IMR-90 (cell line): Measurements from ENCODE around the gene COX14. TPM values are rescaled to one million over a fixed set of nuclear protein-coding genes. Genes with fewer than 3 reads are reported as not detected.

Experiments used
- ATAC-seq: fragments of 200-7000 bp; cut with Tn5 transposase; 2 replicates; pipeline ENCODE4 v1.9.1; 2020; ENCODE audit warnings: low read depth, mild to moderate bottlenecking, moderate library complexity
- BruUV-seq: library from RNA; stranded (reverse); fragments of 400-500 nt; replicated peaks from 2 replicates; lab custom pipeline; 2021; lab: Mats Ljungman, UMichigan
- CTCF ChIA-PET: fragments of 300-600 bp; formaldehyde crosslinking; extraction: SDS; loops from one replicate; lab custom pipeline; 2021; ENCODE audit warnings: antibody characterized with exemption; lab: Yijun Ruan, JAX
- POLR2A ChIA-PET: fragments of 300-600 bp; sonication (Branson Sonifier 250); formaldehyde crosslinking; loops from one replicate; lab custom pipeline; 2022; ENCODE audit warnings: antibody characterized with exemption; ENCODE audit not compliant: unreplicated experiment; lab: Charles Lee
- DNase-seq: peaks from one replicate; pipeline ENCODE4 v3.0.0; 2013
- H2AFZ ChIP-seq: replicated peaks from 2 replicates; pipeline ENCODE3; 2013; ENCODE audit warnings: low read length, mild to moderate bottlenecking; ENCODE audit not compliant: poor library complexity
- H2AK5ac ChIP-seq: 2 replicates; pipeline ENCODE4 v1.6.1; 2013; ENCODE audit warnings: low read depth, low read length, inconsistent platforms
- H2AK9ac ChIP-seq: replicated peaks from 2 replicates; pipeline ENCODE3; 2013; ENCODE audit warnings: mild to moderate bottlenecking, low read depth, low read length, moderate library complexity; ENCODE audit not compliant: poor library complexity
- H2BK120ac ChIP-seq: 2 replicates; pipeline ENCODE4 v1.6.1; 2013; ENCODE audit warnings: low read depth, low read length, inconsistent platforms
- H2BK15ac ChIP-seq: 3 replicates; pipeline ENCODE4 v1.6.1; 2013; ENCODE audit warnings: low read depth, low read length, inconsistent platforms
- H2BK20ac ChIP-seq: 2 replicates; pipeline ENCODE4 v1.6.1; 2013; ENCODE audit warnings: low read depth, mild to moderate bottlenecking, inconsistent platforms, low read length, moderate library complexity
- H2BK5ac ChIP-seq: 2 replicates; pipeline ENCODE4 v1.6.1; 2013; ENCODE audit warnings: mild to moderate bottlenecking, low read depth, low read length, inconsistent platforms; ENCODE audit not compliant: poor library complexity, severe bottlenecking
- H3K14ac ChIP-seq: replicated peaks from 2 replicates; pipeline ENCODE4 v1.6.1; 2013; ENCODE audit warnings: low read depth, low read length, inconsistent platforms
- H3K18ac ChIP-seq: 2 replicates; pipeline ENCODE4 v1.6.1; 2013; ENCODE audit warnings: low read depth, low read length, control low read depth
- H3K23ac ChIP-seq: 2 replicates; pipeline ENCODE4 v1.6.1; 2013; ENCODE audit warnings: low read depth, low read length, inconsistent platforms
- H3K27ac ChIP-seq: 2 replicates; pipeline ENCODE4 v1.5.1; 2013; ENCODE audit warnings: mild to moderate bottlenecking, control low read depth, low read length; ENCODE audit not compliant: insufficient read depth
- H3K27me3 ChIP-seq: 2 replicates; pipeline ENCODE4 v1.6.1; 2013; ENCODE audit warnings: low read length; ENCODE audit not compliant: control insufficient read depth, insufficient read depth
- H3K36me3 ChIP-seq: 2 replicates; pipeline ENCODE4 v1.6.1; 2013; ENCODE audit warnings: low read length, mixed read lengths; ENCODE audit not compliant: control insufficient read depth, insufficient read depth
- H3K4ac ChIP-seq: 2 replicates; pipeline ENCODE4 v1.6.1; 2013; ENCODE audit warnings: low read depth, low read length, inconsistent platforms
- H3K4me1 ChIP-seq: 2 replicates; pipeline ENCODE4 v1.6.1; 2013; ENCODE audit warnings: low read length, mixed read lengths; ENCODE audit not compliant: control insufficient read depth, insufficient read depth
- H3K4me2 ChIP-seq: 2 replicates; pipeline ENCODE4 v1.6.1; 2013; ENCODE audit warnings: low read depth, mild to moderate bottlenecking, control low read depth, low read length, moderate library complexity
- H3K4me3 ChIP-seq: 2 replicates; pipeline ENCODE4 v1.5.1; 2013; ENCODE audit warnings: low read depth, mild to moderate bottlenecking, control low read depth, low read length, moderate library complexity; ENCODE audit not compliant: insufficient read depth
- H3K56ac ChIP-seq: 2 replicates; pipeline ENCODE4 v1.6.1; 2013; ENCODE audit warnings: low read length, inconsistent platforms; ENCODE audit not compliant: insufficient read depth; ENCODE audit errors: extremely low read depth
- H3K79me1 ChIP-seq, 2 experiments: 2 replicates each; pipeline ENCODE4 v1.6.1; 2013; ENCODE audit warnings: low read length in 2 of 2, inconsistent platforms in 1 of 2, low read depth in 1 of 2
- H3K9ac ChIP-seq: 2 replicates; pipeline ENCODE4 v1.6.1; 2013; ENCODE audit warnings: low read depth, low read length, control low read depth
- H3K9me1 ChIP-seq: 2 replicates; pipeline ENCODE4 v1.6.1; 2013; ENCODE audit warnings: low read length, inconsistent platforms; ENCODE audit not compliant: insufficient read depth
- H3K9me3 ChIP-seq: 2 replicates; pipeline ENCODE4 v1.6.1; 2013; ENCODE audit warnings: low read length; ENCODE audit not compliant: control insufficient read depth, insufficient read depth
- H4K20me1 ChIP-seq: 2 replicates; pipeline ENCODE4 v1.6.1; 2013; ENCODE audit warnings: low read length, inconsistent platforms; ENCODE audit not compliant: insufficient read depth
- H4K5ac ChIP-seq: 2 replicates; pipeline ENCODE4 v1.6.1; 2013; ENCODE audit warnings: mild to moderate bottlenecking, low read depth, low read length, control low read depth
- H4K8ac ChIP-seq, 2 experiments: 2 replicates each; pipeline ENCODE4 v1.6.1; 2013; ENCODE audit warnings: low read depth in 2 of 2, low read length in 2 of 2, control low read depth in 1 of 2, inconsistent platforms in 1 of 2
- H4K91ac ChIP-seq: 2 replicates; pipeline ENCODE4 v1.6.1; 2013; ENCODE audit warnings: low read depth, low read length, inconsistent platforms; ENCODE audit not compliant: insufficient read depth
- BHLHE40 ChIP-seq: fragments of 150-350 bp; IDR thresholded peaks from 2 replicates; pipeline ENCODE4 v1.6.1; 2016; ENCODE audit warnings: mild to moderate bottlenecking, low read depth, low read length
- CEBPB ChIP-seq: IDR thresholded peaks from 2 replicates; pipeline ENCODE4 v1.6.1; 2012; ENCODE audit warnings: low read depth, low read length, improper control_type of control experiment
- CTCF ChIP-seq: conservative IDR thresholded peaks from 2 replicates; pipeline ENCODE4 v1.5.1; 2012; ENCODE audit warnings: mild to moderate bottlenecking, low read depth, low read length, improper control_type of control experiment
- FOS ChIP-seq: fragments of 150-350 bp; IDR thresholded peaks from 2 replicates; pipeline ENCODE4 v1.6.1; 2016; ENCODE audit warnings: low read depth, low read length
- MAFK ChIP-seq: IDR thresholded peaks from 2 replicates; pipeline ENCODE4 v1.6.1; 2012; ENCODE audit warnings: low read depth, low read length, improper control_type of control experiment
- MAZ ChIP-seq: IDR thresholded peaks from 2 replicates; pipeline ENCODE4 v1.6.1; 2012; ENCODE audit warnings: low read depth, mild to moderate bottlenecking, low read length, improper control_type of control experiment, moderate library complexity, borderline replicate concordance
- MXI1 ChIP-seq: IDR thresholded peaks from 2 replicates; pipeline ENCODE4 v1.6.1; 2012; ENCODE audit warnings: low read depth, mild to moderate bottlenecking, low read length, moderate library complexity, borderline replicate concordance
- RFX5 ChIP-seq: IDR thresholded peaks from 2 replicates; pipeline ENCODE4 v1.8.0; 2012; ENCODE audit warnings: low read depth, mild to moderate bottlenecking, low read length, moderate library complexity
- USF2 ChIP-seq: fragments of 150-350 bp; IDR thresholded peaks from 2 replicates; pipeline ENCODE4 v1.6.1; 2017; ENCODE audit warnings: mild to moderate bottlenecking, antibody characterized with exemption, low read length, low read depth
- WGBS, 2 experiments: methylation state at CpG; one replicate each; pipeline versions ENCODE4 v1.1.5 to v1.1.7; 2013; ENCODE audit warnings: missing lambda C conversion rate in 2 of 2; ENCODE audit not compliant: insufficient read length in 1 of 2; ENCODE audit errors: extremely low coverage in 2 of 2; 5-methylcytosine and 5-hydroxymethylcytosine counted together
- dilution Hi-C: fragments of 300-500 bp; cut with HindIII; formaldehyde crosslinking; loops from one replicate; pipeline ENCODE4 v1.14.3; 2018; ENCODE audit warnings: low sequenced_read_pairs; ENCODE audit not compliant: unreplicated experiment
- in situ Hi-C: fragments of 300-500 bp; cut with MboI; formaldehyde crosslinking; loops from 3 replicates; pipeline ENCODE4 v1.14.3; 2019; ENCODE audit warnings: low sequenced_read_pairs, inconsistent platforms, mixed read lengths
- intact Hi-C: fragments of 100-400 bp; cut with micrococcal nuclease; formaldehyde crosslinking; loops from 2 replicates; pipeline ENCODE4 v1.10.0; 2022
- polyA plus RNA-seq, 3 experiments: library from polyadenylated mRNA; depleted of rRNA; stranded (reverse); fragments of >200 nt; gene quantifications; 2 replicates each; pipeline ENCODE4 v1.2.3, GENCODE V29; 2012; ENCODE audit warnings: low replicate concordance in 1 of 3
- total RNA-seq: library from RNA; depleted of rRNA; stranded (reverse); fragments of >200 nt; gene quantifications from 2 replicates; pipeline ENCODE4 v1.2.3, GENCODE V29; 2012

Gene COX14
- total and polyA plus RNA-seq, 2 of the 4 experiments (the other 2 are of a cell fraction), result 30.8 to 81.8 TPM

GRCh38 chr12:50099302-50100008 is 12.6 kb upstream of the COX14 start:
- Histone ChIP-seq H4K5ac (no peak overlapping the region), H2AK5ac (no peak overlapping the region; the same call in 1 of the 2 replicates), H3K4me2 (no peak overlapping the region), H3K9ac (no peak overlapping the region), H3K4me3 (no peak overlapping the region), H2AFZ (peak overlapping the region; percentile 46), H3K9me3 (no peaks in the 10 kb centered on the region), H3K9me1 (no peaks in the 10 kb centered on the region), H3K4me1 (no peaks in the 10 kb centered on the region), H2BK120ac (no peak overlapping the region), H3K23ac (no peak overlapping the region; the same call in 1 of the 2 replicates), H3K27me3 (no peaks in the 10 kb centered on the region; the same call in 1 of the 2 replicates), H4K8ac (no peak overlapping the region), H3K79me1 (peaks cover 4 to 30% of the 10 kb centered on the region in 2 experiments; a peak in 3 of 4 replicates), H3K56ac (no peak overlapping the region), H4K91ac (no peak overlapping the region), H4K20me1 (peaks cover 5% of the 10 kb centered on the region; the same call in 1 of the 2 replicates), H2BK5ac (no peak overlapping the region), H3K18ac (no peak overlapping the region), H3K27ac (no peak overlapping the region), H2AK9ac (peak overlapping the region; percentile 87), H3K36me3 (peaks cover 54% of the 10 kb centered on the region), H3K4ac (no peak overlapping the region), H2BK20ac (no peak overlapping the region), H3K14ac (no peak overlapping the region), H2BK15ac (no peak overlapping the region)
- intact Hi-C loops, result no loop called here
- CTCF ChIA-PET, result interaction anchor here (1.0 kb wide), 1 partner anchor 14 kb away, joined by 3 read pairs; the partner anchor contains the start of gene SMARCD1
- dilution Hi-C loops, result no loop called here
- DNase-seq (peak; percentile 42), ATAC-seq (peak; percentile 61)
- BruUV-seq, result no TSS peak
- no peak for TF ChIP-seq CTCF
- no peak for TF ChIP-seq RFX5
- TF ChIP-seq USF2, result no peak
- TF ChIP-seq FOS, result no peak
- TF ChIP-seq BHLHE40, result no peak
- no peak for TF ChIP-seq MAFK
- TF ChIP-seq MAZ, result no peak
- no peak for TF ChIP-seq MXI1
- TF ChIP-seq CEBPB, result no peak
- POLR2A ChIA-PET, result no interaction called here
- 100% methylated on average over 1 of the region's 5 CpGs; no CpG with 5 or more reads in 1 of the 2 experiments for WGBS, 2 experiments
- in situ Hi-C loops, result no loop called here
